Keratinocyte (primary cell): ENCODE data around the gene ADH7. TPM values are rescaled to one million over a fixed set of nuclear protein-coding genes. Genes with fewer than 3 reads are reported as not detected.

Experiments used
- DNase-seq: peaks from one replicate; pipeline ENCODE4 v3.0.0-alpha.2; 2011; ENCODE audit warnings: low read depth, missing footprints, low spot score
- FAIRE-seq: peaks from 2 replicates; lab custom pipeline; 2011; peaks lifted over from hg19 to GRCh38; lab: Jason Lieb, UNC
- H2AFZ ChIP-seq: 2 replicates; pipeline ENCODE4 v1.6.0; 2012; ENCODE audit warnings: low read length, control low read depth, inconsistent platforms; ENCODE audit not compliant: control insufficient read depth
- H3K27ac ChIP-seq: 2 replicates; pipeline ENCODE4 v1.5.1; 2011; ENCODE audit warnings: low read length; ENCODE audit not compliant: control insufficient read depth, insufficient read depth
- H3K27me3 ChIP-seq: 3 replicates; pipeline ENCODE4 v1.6.0; 2011; ENCODE audit warnings: low read length; ENCODE audit not compliant: control insufficient read depth, insufficient read depth; ENCODE audit errors: extremely low read depth
- H3K36me3 ChIP-seq, 2 experiments: 2 replicates in 1 of 2; 3 replicates in 1 of 2; pipeline ENCODE4 v1.5.1; 2011; ENCODE audit warnings: low read length in 2 of 2, mild to moderate bottlenecking in 1 of 2; ENCODE audit not compliant: control insufficient read depth in 2 of 2, insufficient read depth in 2 of 2; ENCODE audit errors: extremely low read depth in 1 of 2
- H3K4me1 ChIP-seq: 3 replicates; pipeline ENCODE4 v1.5.1; 2011; ENCODE audit warnings: low read length; ENCODE audit not compliant: control insufficient read depth, insufficient read depth; ENCODE audit errors: extremely low read depth
- H3K4me2 ChIP-seq: 3 replicates; pipeline ENCODE4 v1.6.0; 2011; ENCODE audit warnings: low read depth, low read length; ENCODE audit not compliant: control insufficient read depth, insufficient read depth; ENCODE audit errors: extremely low read depth
- H3K4me3 ChIP-seq, 3 experiments: fragments of 200-600 bp in 1 of 3; sonication (generic) in 1 of 3; 2 replicates in 2 of 3; 3 replicates in 1 of 3; pipeline ENCODE4 v1.5.1; 2011 to 2016; ENCODE audit warnings: low read length in 3 of 3, mild to moderate bottlenecking in 3 of 3, control low read depth in 2 of 3, inconsistent platforms in 1 of 3, low read depth in 1 of 3, mixed read lengths in 1 of 3, mixed run types in 1 of 3, moderate library complexity in 1 of 3; ENCODE audit not compliant: control insufficient read depth in 2 of 3, insufficient read depth in 2 of 3; ENCODE audit errors: extremely low read depth in 1 of 3
- H3K79me2 ChIP-seq: 2 replicates; pipeline ENCODE4 v1.6.0; 2012; ENCODE audit warnings: low read length; ENCODE audit not compliant: control insufficient read depth, insufficient read depth
- H3K9ac ChIP-seq: 3 replicates; pipeline ENCODE4 v1.6.0; 2011; ENCODE audit warnings: low read length; ENCODE audit not compliant: control insufficient read depth, insufficient read depth; ENCODE audit errors: extremely low read depth
- H3K9me1 ChIP-seq: 3 replicates; pipeline ENCODE4 v1.6.0; 2011; ENCODE audit warnings: low read length; ENCODE audit not compliant: control insufficient read depth, insufficient read depth; ENCODE audit errors: extremely low read depth
- H3K9me3 ChIP-seq: 2 replicates; pipeline ENCODE4 v1.5.1; 2012; ENCODE audit warnings: low read depth, low read length; ENCODE audit not compliant: control insufficient read depth
- H4K20me1 ChIP-seq: 3 replicates; pipeline ENCODE4 v1.6.0; 2011; ENCODE audit warnings: low read length; ENCODE audit not compliant: control insufficient read depth, insufficient read depth; ENCODE audit errors: extremely low read depth
- CTCF ChIP-seq, 3 experiments: IDR thresholded peaks in 1 of 3; conservative IDR thresholded peaks in 1 of 3; optimal IDR thresholded peaks in 1 of 3; 2 replicates in 2 of 3; 3 replicates in 1 of 3; pipeline versions ENCODE3 to v1.5.1; 2011; ENCODE audit warnings: low read length in 3 of 3, mild to moderate bottlenecking in 3 of 3, moderate library complexity in 2 of 3, control low read depth in 1 of 3, inconsistent platforms in 1 of 3; ENCODE audit not compliant: insufficient read depth in 2 of 3; ENCODE audit errors: extremely low read depth in 1 of 3
- EZH2 ChIP-seq: IDR thresholded peaks from one replicate; pipeline ENCODE4 v1.6.1; 2012; ENCODE audit warnings: inconsistent platforms, mild to moderate bottlenecking, low read length, moderate library complexity
- dilution Hi-C: fragments of 300-500 bp; cut with MboI; formaldehyde crosslinking; loops from one replicate; pipeline ENCODE4 v1.7.0; 2020; ENCODE audit warnings: low sequenced_read_pairs; ENCODE audit not compliant: extremely low pct_ligation_motif_present
- polyA plus RNA-seq, 5 experiments: library from polyadenylated mRNA; depleted of rRNA in 3 of 5; stranded (reverse) in 3 of 5; stranded (forward) in 1 of 5; unstranded in 1 of 5; fragments of >200 nt; gene quantifications; 1 replicate in 1 of 5; 2 replicates in 3 of 5; 3 replicates in 1 of 5; pipeline versions ENCODE4 v1.2.1 to v1.2.3, GENCODE V29; 2011 to 2012; ENCODE audit warnings: missing spikeins in 2 of 5, low read depth in 1 of 5, low replicate concordance in 1 of 5

ADH7 gene
- polyA plus RNA-seq, 1 donor (not counting 4 experiments of a cell fraction or from before 2014, with no cell fraction given), result 0.56 TPM

GRCh38 chr4:99410075-99410474 is 25.1 kb downstream of the ADH7 start:
- no peak for FAIRE-seq
- no peak overlapping the region for H3K27ac ChIP-seq

GRCh38 chr4:99408346-99408745 is 26.8 kb downstream of the ADH7 start:
- DNase-seq, result no peak

More at GRCh38 chr4:99410075-99410474, 25.1 kb downstream of the ADH7 start:
- Histone ChIP-seq H3K9me3 (no peaks in the 10 kb centered on the region), H3K27me3 (no peaks in the 10 kb centered on the region), H4K20me1 (no peaks in the 10 kb centered on the region), H3K4me2 (no peak overlapping the region), H3K36me3 (no peaks in the 10 kb centered on the region), H3K4me3 (no peak overlapping the region), H3K4me1 (peaks cover 3% of the 10 kb centered on the region), H3K9ac (no peak overlapping the region), H3K79me2 (no peaks in the 10 kb centered on the region), H2AFZ (no peak overlapping the region), H3K9me1 (no peaks in the 10 kb centered on the region)
- no peak for DNase-seq
- dilution Hi-C loops, result no loop called here
- TF ChIP-seq CTCF (optimal IDR thresholded peaks at IDR 0.05 in 1 of 3, IDR thresholded peaks at IDR 0.05 in 1 of 3, conservative IDR thresholded peaks at IDR 0.05 in 1 of 3; ENCODE audit: extremely low read depth in 1 of 3, insufficient read depth in 2 of 3, low read length in 3 of 3) (no peak), EZH2 (no peak)

More at GRCh38 chr4:99408346-99408745, 26.8 kb downstream of the ADH7 start:
- FAIRE-seq, result no peak
- H2AFZ ChIP-seq, result no peak overlapping the region
- TF ChIP-seq EZH2 (no peak), CTCF (optimal IDR thresholded peaks at IDR 0.05 in 1 of 3, IDR thresholded peaks at IDR 0.05 in 1 of 3, conservative IDR thresholded peaks at IDR 0.05 in 1 of 3; ENCODE audit: extremely low read depth in 1 of 3, insufficient read depth in 2 of 3, low read length in 3 of 3) (no peak)
- H3K9ac ChIP-seq, result no peak overlapping the region
- H3K27me3 ChIP-seq, result no peaks in the 10 kb centered on the region
- dilution Hi-C loops, result no loop called here
- no peak overlapping the region for H3K27ac ChIP-seq
- H3K79me2 ChIP-seq, result no peaks in the 10 kb centered on the region
- H3K4me1 ChIP-seq, result peaks cover 17% of the 10 kb centered on the region
- H4K20me1 ChIP-seq, result no peaks in the 10 kb centered on the region
- H3K36me3 ChIP-seq, result no peaks in the 10 kb centered on the region
- no peak overlapping the region for H3K4me3 ChIP-seq
- H3K9me1 ChIP-seq, result no peaks in the 10 kb centered on the region
- no peaks in the 10 kb centered on the region for H3K9me3 ChIP-seq
- H3K4me2 ChIP-seq, result no peak overlapping the region
